Measurements from ENCODE around the gene TXNRD1.

DNA sequence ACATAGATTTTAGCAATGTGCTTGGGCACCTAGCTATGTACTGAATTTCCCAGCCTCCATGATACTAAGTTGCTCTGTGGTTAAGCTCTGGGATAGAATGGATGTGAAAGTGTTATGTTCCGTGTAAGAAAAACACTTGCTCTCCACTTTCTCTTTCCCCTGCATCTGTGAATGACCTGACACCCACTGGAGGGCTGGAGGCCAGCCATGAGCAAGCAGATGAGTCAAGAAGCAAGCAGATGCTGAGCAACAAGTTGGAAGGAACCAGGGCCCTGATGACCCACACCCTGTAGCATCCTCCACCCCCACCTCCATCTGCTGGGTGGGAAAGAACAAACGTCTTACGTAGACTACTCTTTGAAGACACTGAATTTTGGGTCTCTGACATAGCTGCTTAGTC is 144.6 kb downstream of the TXNRD1 start:
- TF ChIP-seq CTCF (IDR thresholded peaks at IDR 0.05) (no peak), POLR2A (IDR thresholded peaks at IDR 0.05) (no peak)

Measured in thyroid gland (tissue), 4 donors.